Activated B cell treated with CpG ODN at 0.5 μM for 24 hours (primary cell): Measurements from ENCODE around the gene TBC1D22A. TPM values are rescaled to one million over a fixed set of nuclear protein-coding genes. Genes with fewer than 3 reads are reported as not detected.

ENCODE experiments used
- ATAC-seq: fragments of 200-7000 bp; cut with Tn5 transposase; one replicate; pipeline ENCODE4 v1.10.0; 2021; ENCODE audit warnings: low read depth, mild to moderate bottlenecking, moderate library complexity
- CTCF ChIA-PET: fragments of 350-600 bp; sonication (Branson Sonifier 250); formaldehyde crosslinking; loops from one replicate; lab custom pipeline; 2021; ENCODE audit warnings: antibody characterized with exemption; lab: Charles Lee
- POLR2A ChIA-PET: fragments of 350-600 bp; sonication (Branson Sonifier 250); formaldehyde crosslinking; loops from one replicate; lab custom pipeline; 2021; ENCODE audit warnings: antibody characterized with exemption; lab: Charles Lee
- DNase-seq: peaks from one replicate; pipeline ENCODE4 v3.0.0; 2022
- H3K27ac Mint-ChIP-seq: one replicate; pipeline ENCODE4 v1.8.0; 2020; ENCODE audit warnings: mixed read lengths
- H3K27me3 Mint-ChIP-seq: one replicate; pipeline ENCODE4 v1.8.0; 2021; ENCODE audit warnings: mixed read lengths
- H3K36me3 Mint-ChIP-seq: one replicate; pipeline ENCODE4 v1.8.0; 2021; ENCODE audit warnings: low read depth, mixed read lengths
- H3K4me1 Mint-ChIP-seq: one replicate; pipeline ENCODE4 v1.8.0; 2021; ENCODE audit warnings: mixed read lengths
- H3K4me3 Mint-ChIP-seq: one replicate; pipeline ENCODE4 v1.8.0; 2020; ENCODE audit warnings: mild to moderate bottlenecking, mixed read lengths
- H3K9me3 Mint-ChIP-seq: one replicate; pipeline ENCODE4 v1.8.0; 2020; ENCODE audit warnings: mixed read lengths
- intact Hi-C: fragments of 100-400 bp; cut with micrococcal nuclease; formaldehyde crosslinking; loops from one replicate; pipeline ENCODE4 v1.15.1; 2024
- total RNA-seq: library from RNA; stranded (reverse); gene quantifications from 2 replicates; pipeline ENCODE4 v1.2.3, GENCODE V29; 2022
- TF ChIP-seq, protein P1 (sequence below): fragments of 200-600 bp; IDR thresholded peaks from one replicate; pipeline ENCODE4 v1.8.0; 2022; ENCODE audit warnings: antibody characterized with exemption, mild to moderate bottlenecking

Gene TBC1D22A
- total RNA-seq, 1 donor from 2014 or later, result 85.9 TPM

DNA sequence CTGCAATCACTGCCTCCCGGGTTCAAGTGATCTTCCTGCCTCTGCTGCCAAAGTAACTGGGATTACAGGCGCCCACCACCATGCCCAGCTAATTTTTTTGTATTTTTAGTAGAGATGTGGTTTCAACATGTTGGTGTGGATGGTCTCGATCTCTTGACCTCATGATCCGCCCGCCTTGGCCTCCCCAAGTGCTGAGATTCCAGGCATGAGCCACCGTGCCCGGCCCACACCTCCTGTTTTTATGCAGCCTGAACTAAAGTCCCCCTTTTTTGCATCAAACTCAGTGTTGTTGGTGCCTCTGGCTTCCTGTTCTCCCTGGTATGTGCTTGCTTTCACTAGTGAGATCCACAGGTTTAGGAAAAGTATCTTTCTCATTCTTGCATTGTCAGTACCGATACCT is 4.2 kb downstream of the TBC1D22A start:
- Mint-ChIP-seq H3K9me3 (no peaks in the 10 kb centered on the region), H3K4me3 (peak overlapping the region; percentile 83), H3K27me3 (no peaks in the 10 kb centered on the region), H3K36me3 (peaks cover 52% of the 10 kb centered on the region), H3K27ac (peak overlapping the region; percentile 93), H3K4me1 (peaks cover 91% of the 10 kb centered on the region)
- TF ChIP-seq, protein P1, sequence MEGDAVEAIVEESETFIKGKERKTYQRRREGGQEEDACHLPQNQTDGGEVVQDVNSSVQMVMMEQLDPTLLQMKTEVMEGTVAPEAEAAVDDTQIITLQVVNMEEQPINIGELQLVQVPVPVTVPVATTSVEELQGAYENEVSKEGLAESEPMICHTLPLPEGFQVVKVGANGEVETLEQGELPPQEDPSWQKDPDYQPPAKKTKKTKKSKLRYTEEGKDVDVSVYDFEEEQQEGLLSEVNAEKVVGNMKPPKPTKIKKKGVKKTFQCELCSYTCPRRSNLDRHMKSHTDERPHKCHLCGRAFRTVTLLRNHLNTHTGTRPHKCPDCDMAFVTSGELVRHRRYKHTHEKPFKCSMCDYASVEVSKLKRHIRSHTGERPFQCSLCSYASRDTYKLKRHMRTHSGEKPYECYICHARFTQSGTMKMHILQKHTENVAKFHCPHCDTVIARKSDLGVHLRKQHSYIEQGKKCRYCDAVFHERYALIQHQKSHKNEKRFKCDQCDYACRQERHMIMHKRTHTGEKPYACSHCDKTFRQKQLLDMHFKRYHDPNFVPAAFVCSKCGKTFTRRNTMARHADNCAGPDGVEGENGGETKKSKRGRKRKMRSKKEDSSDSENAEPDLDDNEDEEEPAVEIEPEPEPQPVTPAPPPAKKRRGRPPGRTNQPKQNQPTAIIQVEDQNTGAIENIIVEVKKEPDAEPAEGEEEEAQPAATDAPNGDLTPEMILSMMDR, result no peak
- intact Hi-C loops, result loop anchor here (10.0 kb wide), 1 partner anchor 732 kb away; no protein-coding TSS in a partner anchor
- ATAC-seq (no peak), DNase-seq (no peak)
- ChIA-PET CTCF (interaction anchor here (1.2 kb wide), 1 partner anchor 8 kb away, joined by 4 read pairs; no protein-coding TSS in a partner anchor), POLR2A (interaction anchor here (6.2 kb wide), 1 partner anchor 8 kb away, joined by 273 read pairs; no protein-coding TSS in a partner anchor)

DNA sequence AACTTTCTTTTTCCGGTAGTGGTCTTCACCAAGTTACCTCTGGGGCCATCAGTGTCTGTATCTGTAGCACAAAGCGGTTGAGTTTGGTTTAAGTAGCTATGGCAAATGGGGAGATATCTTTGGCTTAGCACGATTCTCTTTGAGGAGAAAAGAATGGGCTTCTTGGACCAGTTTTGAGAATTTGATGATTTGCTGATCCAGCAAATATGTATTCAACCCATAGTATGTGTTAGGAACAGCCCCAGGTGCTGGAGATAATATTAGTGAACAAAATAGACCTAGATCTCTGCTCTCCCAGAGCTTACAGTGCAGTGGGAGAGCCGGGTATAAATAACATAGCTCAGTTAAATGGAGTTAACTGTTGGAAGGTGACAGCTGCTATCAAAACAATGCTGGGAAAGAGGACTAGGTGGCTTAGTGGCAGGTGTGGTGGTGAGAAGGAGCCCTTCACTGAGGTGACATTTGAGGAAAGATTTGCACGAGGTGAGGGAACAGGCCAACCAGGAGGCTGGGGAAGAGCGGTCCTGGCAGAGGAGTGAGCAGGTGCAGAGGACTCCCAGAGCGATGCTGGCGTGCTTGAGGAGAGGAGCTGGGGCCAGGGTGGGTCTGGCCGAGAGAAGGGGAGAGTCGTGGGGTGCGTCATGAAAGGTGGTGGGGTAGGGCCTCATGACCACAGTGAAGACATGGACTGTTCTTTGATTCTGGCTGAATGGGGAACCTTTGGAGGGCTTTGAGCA is 5.0 kb downstream of the TBC1D22A start:
- POLR2A ChIA-PET, result interaction anchor here (0.7 to 1.7 kb wide), 5 partner anchors 9 to 1847 kb away, joined by 3 to 12 read pairs (median 6); no protein-coding TSS in a partner anchor
- intact Hi-C loops, result loop anchor here (10.0 kb wide), 1 partner anchor 733 kb away; no protein-coding TSS in a partner anchor

DNA sequence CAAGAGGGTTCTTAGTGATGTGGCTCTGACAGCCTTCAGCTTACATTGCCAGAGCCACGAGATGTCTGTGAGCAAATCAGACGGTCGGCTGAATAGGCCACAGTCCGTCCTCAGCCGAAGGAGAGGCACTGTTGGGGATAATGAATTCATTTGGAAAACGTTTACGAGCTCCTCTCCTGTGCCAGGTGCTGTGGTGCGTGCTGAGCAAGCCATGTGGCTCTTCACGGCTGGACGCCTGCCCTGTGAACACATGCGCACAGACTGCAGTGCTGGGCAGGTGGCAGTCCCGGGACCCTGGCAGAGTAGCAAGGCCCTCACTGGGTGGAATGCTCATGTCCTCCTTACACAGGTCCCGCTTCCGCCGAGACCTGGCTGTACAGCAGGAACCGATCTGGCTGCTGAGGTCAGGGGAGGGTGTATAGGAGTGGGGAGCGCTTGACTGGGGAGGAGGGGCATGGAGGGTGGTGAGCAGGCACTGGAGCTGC is 6.8 kb downstream of the TBC1D22A start:
- H3K4me1 Mint-ChIP-seq, result peaks cover 90% of the 10 kb centered on the region
- DNase-seq, result peak; percentile 49
- no peaks in the 10 kb centered on the region for H3K27me3 Mint-ChIP-seq
- ChIA-PET CTCF (interaction anchor here (0.9 to 1.8 kb wide), 7 partner anchors 10 to 205 kb away, joined by 3 to 7 read pairs (median 3); no protein-coding TSS in a partner anchor), POLR2A (interaction anchor here (0.6 to 2.9 kb wide), 11 partner anchors 10 to 322 kb away, joined by 3 to 12 read pairs (median 4); no protein-coding TSS in a partner anchor)
- peak overlapping the region; percentile 83 for H3K4me3 Mint-ChIP-seq
- no peaks in the 10 kb centered on the region for H3K9me3 Mint-ChIP-seq
- peaks cover 41% of the 10 kb centered on the region for H3K36me3 Mint-ChIP-seq
- TF ChIP-seq, protein P1, result no peak
- peak; percentile 43 for ATAC-seq
- intact Hi-C loops, result loop anchor here (10.0 kb wide), 1 partner anchor 734 kb away; no protein-coding TSS in a partner anchor
- H3K27ac Mint-ChIP-seq, result peak overlapping the region; percentile 93

More for the DNA sequence above, 5.0 kb downstream of the TBC1D22A start:
- Mint-ChIP-seq H3K36me3 (peaks cover 48% of the 10 kb centered on the region), H3K27ac (peak overlapping the region; percentile 93), H3K27me3 (no peaks in the 10 kb centered on the region), H3K9me3 (no peaks in the 10 kb centered on the region), H3K4me3 (peak overlapping the region; percentile 83), H3K4me1 (peaks cover 86% of the 10 kb centered on the region)
- TF ChIP-seq, protein P1, result no peak
- CTCF ChIA-PET, result interaction anchor here (0.8 to 1.8 kb wide), 3 partner anchors 9 to 36 kb away, joined by 3 to 4 read pairs (median 3); no protein-coding TSS in a partner anchor
- ATAC-seq, result no peak
- no peak for DNase-seq

DNA sequence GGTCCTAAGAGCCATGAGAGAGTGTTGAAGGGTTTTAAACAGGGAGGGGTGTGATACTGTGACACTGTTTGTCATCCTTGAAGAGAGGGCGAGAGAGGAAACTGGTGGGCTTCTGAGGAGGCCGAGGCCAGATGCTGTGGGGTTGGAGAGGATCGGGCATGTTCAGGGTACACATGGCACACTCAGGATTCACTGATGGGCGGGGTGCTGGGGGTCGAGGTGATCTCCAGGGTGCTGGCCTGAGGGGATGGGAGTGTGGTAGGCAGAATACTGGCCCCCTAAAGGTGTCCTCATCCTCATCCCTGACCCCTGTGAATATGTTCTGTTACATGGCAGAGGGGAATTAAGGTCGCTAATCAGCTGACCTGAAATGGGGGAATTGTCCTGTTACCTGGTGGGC is 7.3 kb downstream of the TBC1D22A start:
- intact Hi-C loops, result loop anchor here (10.0 kb wide), 1 partner anchor 735 kb away; no protein-coding TSS in a partner anchor
- Mint-ChIP-seq H3K4me3 (peak overlapping the region; percentile 83), H3K9me3 (no peaks in the 10 kb centered on the region), H3K27me3 (no peaks in the 10 kb centered on the region), H3K27ac (peak overlapping the region; percentile 93), H3K36me3 (peaks cover 37% of the 10 kb centered on the region), H3K4me1 (peaks cover 90% of the 10 kb centered on the region)
- POLR2A ChIA-PET, result interaction anchor here (0.6 to 2.9 kb wide), 6 partner anchors 11 to 182 kb away, joined by 3 to 12 read pairs (median 6); no protein-coding TSS in a partner anchor
- TF ChIP-seq, protein P1, result no peak
- DNase-seq, result no peak
- no peak for ATAC-seq
- CTCF ChIA-PET, result interaction anchor here (1.0 to 1.8 kb wide), 4 partner anchors 11 to 206 kb away, joined by 3 to 7 read pairs (median 4); no protein-coding TSS in a partner anchor
